ENCODE data around the gene ARPC1B. TPM values are rescaled to one million over a fixed set of nuclear protein-coding genes. Genes with fewer than 3 reads are reported as not detected.

Gene ARPC1B
- total and polyA plus RNA-seq, 9 of the 15 experiments (the other 6 are each of a cell fraction or from before 2014, with no cell fraction given) = 6.7 to 357 (median 211) TPM

DNA sequence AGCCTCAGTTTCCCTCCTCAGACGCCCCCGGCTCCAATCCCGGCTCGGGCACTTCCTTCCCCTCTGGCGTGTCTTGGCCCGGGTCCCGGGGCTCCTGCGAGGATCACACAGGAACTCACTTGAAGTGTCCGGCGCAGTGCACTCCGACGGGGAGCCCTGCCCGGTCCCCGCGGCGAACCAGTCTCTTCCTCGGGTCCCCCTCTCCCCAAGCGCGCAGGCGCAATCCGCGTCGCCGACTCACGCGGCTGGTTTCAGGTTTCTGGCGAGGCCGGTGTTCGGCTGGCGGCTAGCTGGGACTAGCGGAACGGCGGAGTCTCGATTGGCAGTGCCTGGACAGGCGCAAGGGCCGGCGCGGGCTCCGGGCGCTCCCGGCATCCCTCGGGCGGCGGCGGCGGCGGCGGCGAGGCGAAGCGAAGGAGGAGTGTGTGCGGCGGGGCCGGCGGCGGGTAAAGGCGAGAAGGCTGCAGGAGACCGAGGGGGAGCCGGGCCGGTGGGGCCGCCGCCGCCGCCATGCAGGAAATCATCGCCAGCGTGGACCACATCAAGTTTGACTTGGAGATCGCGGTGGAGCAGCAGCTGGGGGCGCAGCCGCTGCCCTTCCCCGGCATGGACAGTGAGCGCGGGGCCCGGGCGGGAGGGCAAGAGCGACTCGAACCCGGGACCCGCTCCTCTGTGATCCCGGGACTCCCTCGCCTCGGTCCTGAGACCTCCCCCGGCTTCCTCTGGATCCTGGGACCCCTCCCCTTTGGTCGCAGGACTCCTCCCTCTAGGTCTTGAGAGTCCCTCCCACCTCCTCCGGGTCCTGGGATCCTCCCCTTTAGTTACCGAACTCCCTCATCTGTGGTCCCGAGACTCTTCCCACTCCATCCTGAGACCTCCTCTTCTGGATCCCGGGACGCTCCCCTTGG, 64.3 kb downstream of the ARPC1B start, which contains the start of the genes CPSF4 and PTCD1 (continued):
- TF ChIP-seq, protein P1, sequence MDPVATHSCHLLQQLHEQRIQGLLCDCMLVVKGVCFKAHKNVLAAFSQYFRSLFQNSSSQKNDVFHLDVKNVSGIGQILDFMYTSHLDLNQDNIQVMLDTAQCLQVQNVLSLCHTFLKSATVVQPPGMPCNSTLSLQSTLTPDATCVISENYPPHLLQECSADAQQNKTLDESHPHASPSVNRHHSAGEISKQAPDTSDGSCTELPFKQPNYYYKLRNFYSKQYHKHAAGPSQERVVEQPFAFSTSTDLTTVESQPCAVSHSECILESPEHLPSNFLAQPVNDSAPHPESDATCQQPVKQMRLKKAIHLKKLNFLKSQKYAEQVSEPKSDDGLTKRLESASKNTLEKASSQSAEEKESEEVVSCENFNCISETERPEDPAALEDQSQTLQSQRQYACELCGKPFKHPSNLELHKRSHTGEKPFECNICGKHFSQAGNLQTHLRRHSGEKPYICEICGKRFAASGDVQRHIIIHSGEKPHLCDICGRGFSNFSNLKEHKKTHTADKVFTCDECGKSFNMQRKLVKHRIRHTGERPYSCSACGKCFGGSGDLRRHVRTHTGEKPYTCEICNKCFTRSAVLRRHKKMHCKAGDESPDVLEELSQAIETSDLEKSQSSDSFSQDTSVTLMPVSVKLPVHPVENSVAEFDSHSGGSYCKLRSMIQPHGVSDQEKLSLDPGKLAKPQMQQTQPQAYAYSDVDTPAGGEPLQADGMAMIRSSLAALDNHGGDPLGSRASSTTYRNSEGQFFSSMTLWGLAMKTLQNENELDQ (CRISPR knock-in tag; IDR thresholded peaks at IDR 0.05; ENCODE audit: borderline replicate concordance) = no peak
- TF ChIP-seq ATF3 (IDR thresholded peaks at IDR 0.05) = no peak
- TF ChIP-seq ATF3 (CRISPR knock-in tag; conservative IDR thresholded peaks at IDR 0.05) = peak; percentile 73
- no peak for TF ChIP-seq RFX7 (CRISPR knock-in tag; IDR thresholded peaks at IDR 0.05)
- no peak for TF ChIP-seq MED1 (CRISPR knock-in tag; IDR thresholded peaks at IDR 0.05; ENCODE audit: borderline replicate concordance)
- no peak for TF ChIP-seq ARID2 (IDR thresholded peaks at IDR 0.05)
- no peak for TF ChIP-seq ZNF431 (CRISPR knock-in tag; IDR thresholded peaks at IDR 0.05)
- TF ChIP-seq POLR2B (IDR thresholded peaks at IDR 0.05; ENCODE audit: low read depth, partially characterized antibody) = peak; percentile 74
- TF ChIP-seq, protein P2, sequence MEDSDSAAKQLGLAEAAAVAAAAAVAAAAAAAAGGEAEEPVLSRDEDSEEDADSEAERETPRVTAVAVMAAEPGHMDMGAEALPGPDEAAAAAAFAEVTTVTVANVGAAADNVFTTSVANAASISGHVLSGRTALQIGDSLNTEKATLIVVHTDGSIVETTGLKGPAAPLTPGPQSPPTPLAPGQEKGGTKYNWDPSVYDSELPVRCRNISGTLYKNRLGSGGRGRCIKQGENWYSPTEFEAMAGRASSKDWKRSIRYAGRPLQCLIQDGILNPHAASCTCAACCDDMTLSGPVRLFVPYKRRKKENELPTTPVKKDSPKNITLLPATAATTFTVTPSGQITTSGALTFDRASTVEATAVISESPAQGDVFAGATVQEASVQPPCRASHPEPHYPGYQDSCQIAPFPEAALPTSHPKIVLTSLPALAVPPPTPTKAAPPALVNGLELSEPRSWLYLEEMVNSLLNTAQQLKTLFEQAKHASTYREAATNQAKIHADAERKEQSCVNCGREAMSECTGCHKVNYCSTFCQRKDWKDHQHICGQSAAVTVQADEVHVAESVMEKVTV (CRISPR knock-in tag; IDR thresholded peaks at IDR 0.05) = 0 out of 2 replicates have a peak, but pooled peaks have one; percentile 2
- no peak; the same call in 1 of the 2 replicates for TF ChIP-seq E2F5 (CRISPR knock-in tag; IDR thresholded peaks at IDR 0.05)
- no peak for TF ChIP-seq ZNF778 (CRISPR knock-in tag; IDR thresholded peaks at IDR 0.05)
- 0 out of 2 replicates have a peak, but pooled peaks have one; percentile 7 for TF ChIP-seq CBX5 (IDR thresholded peaks at IDR 0.05; ENCODE audit: borderline replicate concordance, low read depth)
- TF ChIP-seq TSC22D4 (tag; IDR thresholded peaks at IDR 0.05) = no peak
- TF ChIP-seq ZNF780A (CRISPR knock-in tag; IDR thresholded peaks at IDR 0.05) = no peak
- TF ChIP-seq CREB3 (tag; conservative IDR thresholded peaks at IDR 0.05; ENCODE audit: low read depth) = no peak
- TF ChIP-seq STAT6 (CRISPR knock-in tag; IDR thresholded peaks at IDR 0.05) = peak; percentile 93

Measured in K562 (cell line).